WI38 (cell line): ENCODE results near the gene PYM1.
"Not testable (repeated sequence)": the region's sequence is repeated elsewhere in the genome, so short reads cannot be mapped to it uniquely, and the experiment has no call there.

Experiments
- H3K4me3 ChIP-seq: 2 replicates; pipeline ENCODE4 v1.5.1; 2011; ENCODE audit warnings: low read depth, mild to moderate bottlenecking, control low read depth, low read length
- CTCF ChIP-seq: IDR thresholded peaks from 2 replicates; pipeline ENCODE4 v1.5.1; 2012; ENCODE audit warnings: low read depth, mild to moderate bottlenecking, control low read depth, low read length

Gene PYM1

GRCh38 chr12:55877824-55878223 lies 49.9 kb downstream of the PYM1 start:
- no peak for TF ChIP-seq CTCF
- H3K4me3 ChIP-seq: no peak overlapping the region

- no peak overlapping the region for H3K4me3 ChIP-seq
- no peak for TF ChIP-seq CTCF
Measured at GRCh38 chr12:55875704-55876467, 51.8 kb downstream of the PYM1 start.

DNA sequence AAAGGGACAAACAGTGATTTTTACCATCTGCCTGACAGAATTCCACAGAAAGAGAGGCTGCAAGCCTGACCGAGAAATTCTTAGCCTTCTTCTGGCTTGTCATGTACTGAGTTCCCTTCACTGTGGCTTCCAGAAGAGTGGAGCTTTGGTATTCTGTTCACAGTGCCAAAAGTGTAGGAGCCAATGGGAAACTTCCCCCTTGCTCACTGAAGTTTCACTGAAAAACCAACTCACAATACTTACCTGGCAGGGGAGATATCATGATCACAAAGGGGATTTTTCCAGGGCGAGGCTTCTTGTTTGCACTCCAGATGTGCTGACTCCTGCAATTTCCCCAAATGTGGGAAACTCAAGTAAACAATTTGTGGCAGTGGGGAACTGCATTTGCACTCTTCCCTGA lies 53.3 kb downstream of the PYM1 start:
- H3K4me3 ChIP-seq: no peak overlapping the region

DNA sequence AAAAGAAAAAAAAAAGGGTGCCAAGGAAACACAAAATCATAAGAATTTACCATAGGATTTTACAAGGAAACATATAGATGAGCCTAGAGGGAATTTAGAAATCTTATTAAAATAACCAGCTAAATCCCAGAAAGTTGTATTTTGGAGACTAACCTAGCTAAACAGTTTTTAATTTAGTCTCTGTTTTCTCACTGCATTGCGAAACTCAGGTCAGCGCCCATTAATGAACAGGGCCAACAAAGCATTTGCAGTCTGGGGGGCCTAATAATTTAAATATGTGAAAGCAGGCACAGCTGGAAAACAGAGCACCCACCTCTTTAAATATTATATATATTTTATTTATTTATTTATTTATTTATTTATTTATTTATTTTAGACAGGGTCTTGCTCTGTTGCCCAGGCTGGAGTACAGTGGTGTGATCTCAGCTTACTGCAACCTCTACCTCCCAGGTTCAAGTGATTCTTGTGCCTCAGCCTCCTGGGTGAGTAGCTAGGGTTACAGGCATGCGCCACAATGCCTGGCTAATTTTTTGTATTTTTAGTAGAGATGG lies 61.2 kb downstream of the PYM1 start:
- not testable (repeated sequence) for H3K4me3 ChIP-seq

More for the DNA sequence above, 53.3 kb downstream of the PYM1 start:
- no peak for TF ChIP-seq CTCF

DNA sequence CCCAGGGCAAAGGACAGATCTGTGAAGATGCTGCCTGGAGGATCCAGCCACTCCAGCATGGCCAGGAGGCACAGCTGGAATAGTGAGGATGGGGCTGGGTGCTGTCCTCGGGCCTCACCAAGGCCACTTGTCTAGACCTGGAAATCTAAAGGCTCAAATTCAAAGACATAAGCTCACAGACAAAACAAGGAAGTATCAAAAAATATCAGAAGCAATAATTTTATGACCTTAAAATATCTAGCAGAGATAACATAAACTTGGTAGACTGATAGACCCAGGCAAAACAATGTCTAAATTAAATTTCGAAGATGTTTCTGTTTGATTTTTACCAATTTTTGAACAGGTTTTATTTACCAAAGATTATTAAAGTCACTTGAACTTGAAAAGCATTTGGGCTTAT lies 62.4 kb downstream of the PYM1 start:
- no peak overlapping the region for H3K4me3 ChIP-seq
- TF ChIP-seq CTCF: no peak

- not testable (repeated sequence) for H3K4me3 ChIP-seq
Measured at GRCh38 chr12:55862931-55863330, 64.8 kb downstream of the PYM1 start.

- no peak for TF ChIP-seq CTCF
- no peak overlapping the region for H3K4me3 ChIP-seq
Measured at GRCh38 chr12:55862286-55862685, 65.4 kb downstream of the PYM1 start.

- no peak for TF ChIP-seq CTCF
- no peak overlapping the region for H3K4me3 ChIP-seq
Measured at GRCh38 chr12:55861871-55862270, 65.8 kb downstream of the PYM1 start.
